ENCODE measurements around the gene USP17L29.
A peak's percentile ranks its signal among the peaks of the same experiment; 100 is the strongest.
"Not testable (repeated sequence)": the region's sequence is repeated elsewhere in the genome, so short reads cannot be mapped to it uniquely, and the experiment has no call there.

The USP17L29 gene

DNA sequence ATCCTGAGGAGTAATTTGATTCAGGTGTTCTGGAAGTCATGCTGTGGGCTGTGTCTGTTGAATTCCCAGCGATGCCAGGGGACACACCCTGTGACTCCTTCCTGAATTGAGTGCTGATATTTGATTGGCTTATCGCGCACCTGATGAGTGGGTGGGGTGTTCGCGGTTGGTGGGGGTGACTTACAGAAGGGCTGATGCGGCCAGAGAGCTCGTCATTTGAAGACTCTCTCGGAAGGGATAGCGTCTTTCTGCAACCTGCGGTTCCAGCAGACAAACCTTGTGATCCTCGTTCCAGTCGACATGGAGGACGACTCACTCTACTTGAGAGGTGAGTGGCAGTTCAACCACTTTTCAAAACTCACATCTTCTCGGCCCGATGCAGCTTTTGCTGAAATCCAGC, at the start of gene USP17L29:
TSS of gene USP17L29 (plus strand) at position 301 of the 400 bp plus-strand sequence. CDS start at position 301, 0 bp downstream.
- not testable (repeated sequence) for DNase-seq (ENCODE audit: low read depth in 3 of 3)

- not testable (repeated sequence) for DNase-seq (ENCODE audit: low read depth in 3 of 3)
These were observed 29.2 kb upstream of the USP17L29 start for GRCh38 chr4:9324191-9324590.

GRCh38 chr4:9324865-9325264, 28.6 kb upstream of the USP17L29 start, which contains the start of gene USP17L24:
USP17L24 (plus strand) TSS chr4:9325165; CDS start chr4:9325165, 0 bp downstream.
- not testable (repeated sequence) for DNase-seq (ENCODE audit: low read depth in 3 of 3)

- DNase-seq (ENCODE audit: low read depth in 3 of 3), result not testable (repeated sequence)
These were observed 23.8 kb upstream of the USP17L29 start, which contains the start of gene USP17L25 for GRCh38 chr4:9329611-9330010. USP17L25 (plus strand) TSS chr4:9329911; CDS start chr4:9329911, 0 bp downstream.

DNA sequence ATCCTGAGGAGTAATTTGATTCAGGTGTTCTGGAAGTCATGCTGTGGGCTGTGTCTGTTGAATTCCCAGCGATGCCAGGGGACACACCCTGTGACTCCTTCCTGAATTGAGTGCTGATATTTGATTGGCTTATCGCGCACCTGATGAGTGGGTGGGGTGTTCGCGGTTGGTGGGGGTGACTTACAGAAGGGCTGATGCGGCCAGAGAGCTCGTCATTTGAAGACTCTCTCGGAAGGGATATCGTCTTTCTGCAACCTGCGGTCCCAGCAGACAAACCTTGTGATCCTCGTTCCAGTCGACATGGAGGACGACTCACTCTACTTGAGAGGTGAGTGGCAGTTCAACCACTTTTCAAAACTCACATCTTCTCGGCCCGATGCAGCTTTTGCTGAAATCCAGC, 19.1 kb upstream of the USP17L29 start, which contains the start of gene USP17L26:
TSS of gene USP17L26 (plus strand) at position 301 of the 400 bp plus-strand sequence. CDS start at position 301, 0 bp downstream.
- not testable (repeated sequence) for DNase-seq (ENCODE audit: low read depth in 3 of 3)

DNA sequence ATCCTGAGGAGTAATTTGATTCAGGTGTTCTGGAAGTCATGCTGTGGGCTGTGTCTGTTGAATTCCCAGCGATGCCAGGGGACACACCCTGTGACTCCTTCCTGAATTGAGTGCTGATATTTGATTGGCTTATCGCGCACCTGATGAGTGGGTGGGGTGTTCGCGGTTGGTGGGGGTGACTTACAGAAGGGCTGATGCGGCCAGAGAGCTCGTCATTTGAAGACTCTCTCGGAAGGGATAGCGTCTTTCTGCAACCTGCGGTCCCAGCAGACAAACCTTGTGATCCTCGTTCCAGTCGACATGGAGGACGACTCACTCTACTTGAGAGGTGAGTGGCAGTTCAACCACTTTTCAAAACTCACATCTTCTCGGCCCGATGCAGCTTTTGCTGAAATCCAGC, 14.3 kb upstream of the USP17L29 start, which contains the start of gene USP17L5:
TSS of gene USP17L5 (plus strand) at position 301 of the 400 bp plus-strand sequence. CDS start at position 301, 0 bp downstream.
- not testable (repeated sequence) for DNase-seq (ENCODE audit: low read depth in 3 of 3)

- not testable (repeated sequence) for DNase-seq (ENCODE audit: low read depth in 3 of 3)
These were observed 9.6 kb upstream of the USP17L29 start, which contains the start of gene USP17L27 for GRCh38 chr4:9343848-9344247. USP17L27 (plus strand) TSS chr4:9344148; CDS start chr4:9344148, 0 bp downstream.

GRCh38 chr4:9348593-9348992, 4.8 kb upstream of the USP17L29 start, which contains the start of gene USP17L28:
USP17L28 (plus strand) TSS chr4:9348893; CDS start chr4:9348893, 0 bp downstream.
- DNase-seq (ENCODE audit: low read depth in 3 of 3), result not testable (repeated sequence)

- DNase-seq (ENCODE audit: low read depth in 3 of 3), result not testable (repeated sequence)
These were observed 2.6 kb upstream of the USP17L29 start for GRCh38 chr4:9350866-9351265.

GRCh38 chr4:9362829-9363228, 9.4 kb downstream of the USP17L29 start, which contains the start of gene USP17L30:
USP17L30 (plus strand) TSS chr4:9363129; CDS start chr4:9363129, 0 bp downstream.
- not testable (repeated sequence) for DNase-seq (ENCODE audit: low read depth in 3 of 3)

DNA sequence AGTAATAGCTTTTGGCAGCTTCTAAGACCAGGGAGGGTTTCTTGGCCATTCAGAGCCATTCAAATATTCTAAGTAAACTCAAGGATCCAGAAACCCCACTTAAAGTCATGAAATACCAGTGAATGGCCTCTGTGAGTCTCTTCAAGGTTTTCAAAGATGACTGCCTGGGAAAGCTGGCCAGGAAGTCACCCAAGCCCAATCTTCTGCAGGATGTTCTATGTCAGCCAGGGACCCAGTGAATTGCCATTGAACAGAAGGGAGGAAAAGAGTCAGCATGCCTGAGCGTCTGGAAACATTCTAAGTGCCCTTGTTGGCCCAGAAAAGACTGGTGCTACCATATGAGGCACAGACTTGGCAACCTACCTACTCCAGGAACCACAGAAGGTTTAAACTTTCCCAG, 26.4 kb downstream of the USP17L29 start:
- DNase-seq (ENCODE audit: low read depth in 3 of 3), result not testable (repeated sequence)

DNA sequence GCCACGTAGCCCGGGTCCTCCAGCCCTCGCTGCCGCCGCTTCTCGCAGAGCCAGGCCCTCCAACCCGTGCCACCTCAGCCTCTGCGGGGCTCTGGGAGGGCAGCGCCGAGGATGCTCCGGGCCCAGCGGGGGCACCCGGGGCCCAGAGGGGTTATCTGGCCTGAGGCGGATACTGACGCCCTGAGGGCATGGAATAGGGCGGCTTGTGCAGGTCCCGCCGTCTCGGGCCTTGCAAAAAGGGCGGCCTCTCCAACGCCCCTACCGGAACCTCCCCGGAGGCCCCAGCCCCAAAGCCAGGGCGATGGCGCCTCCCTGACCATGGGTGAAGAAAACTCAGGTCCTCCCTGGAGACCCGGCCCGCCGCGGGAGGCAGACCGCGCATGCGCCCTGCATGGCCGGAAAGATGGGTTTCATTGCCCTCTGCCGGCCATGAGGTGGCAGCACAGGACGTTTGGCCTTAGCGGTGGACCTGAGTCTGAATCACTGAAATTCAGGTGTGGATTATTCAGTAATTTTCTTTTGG, 27.6 kb downstream of the USP17L29 start:
- peak; percentile 31 to 40 (median 38) for DNase-seq (ENCODE audit: low read depth in 3 of 3)

GRCh38 chr4:9384126-9384525, 30.7 kb downstream of the USP17L29 start:
- DNase-seq (ENCODE audit: low read depth in 3 of 3), result no peak

GRCh38 chr4:9389001-9389400, 35.6 kb downstream of the USP17L29 start:
- DNase-seq (ENCODE audit: low read depth in 3 of 3), result not testable (repeated sequence)
